Upper lobe of left lung (tissue), 6 donors: ENCODE data around the gene SLCO4A1. TPM values are rescaled to one million over a fixed set of nuclear protein-coding genes. Genes with fewer than 3 reads are reported as not detected.

Experiments
- ATAC-seq, 2 donors: fragments of 200-7000 bp; cut with Tn5 transposase; one replicate each; pipeline ENCODE4 v1.9.1; 2022; ENCODE audit warnings: mild to moderate bottlenecking in 2 of 2, moderate library complexity in 2 of 2; ENCODE audit not compliant: low FRiP score in 2 of 2
- DNase-seq, 2 donors: peaks; one replicate each; pipeline ENCODE4 v3.0.0-alpha.2; 2019 to 2020
- H3K27ac ChIP-seq, 4 donors: fragments of 200-600 bp; sonication (generic); one replicate each; pipeline ENCODE4 v1.5.1; 2016 to 2019
- H3K27me3 ChIP-seq, 4 donors: fragments of 200-600 bp; sonication (generic); one replicate each; pipeline ENCODE4 v1.5.1; 2017 to 2019
- H3K36me3 ChIP-seq, 4 donors: fragments of 200-600 bp; sonication (generic); one replicate each; pipeline ENCODE4 v1.5.1; 2016 to 2019
- H3K4me1 ChIP-seq, 4 donors: fragments of 200-600 bp; sonication (generic); one replicate each; pipeline ENCODE4 v1.5.1; 2018 to 2019
- H3K4me3 ChIP-seq, 4 donors: fragments of 200-600 bp; sonication (generic); one replicate each; pipeline ENCODE4 v1.5.1; 2017 to 2019; ENCODE audit warnings: mild to moderate bottlenecking in 2 of 4, moderate library complexity in 1 of 4
- H3K9me3 ChIP-seq, 4 donors: fragments of 200-600 bp; sonication (generic); one replicate each; pipeline ENCODE4 v1.5.1; 2018 to 2019
- CTCF ChIP-seq, 6 experiments: fragments of 450-650 bp in 4 of 6; fragments of 200-600 bp in 2 of 6; sonication (generic) in 2 of 6; IDR thresholded peaks; one replicate each; pipeline ENCODE4 v1.5.1; 2016 to 2019; ENCODE audit warnings: antibody characterized with exemption in 6 of 6
- EP300 ChIP-seq, 4 donors: sonication (generic); formaldehyde crosslinking; IDR thresholded peaks; one replicate each; pipeline ENCODE4 v1.5.1; 2017; ENCODE audit warnings: antibody characterized with exemption in 4 of 4, control low read depth in 2 of 4
- POLR2A ChIP-seq, 4 donors: fragments of 450-650 bp; IDR thresholded peaks; one replicate each; pipeline ENCODE4 v1.5.1; 2016 to 2017; ENCODE audit warnings: antibody characterized with exemption in 4 of 4, mild to moderate bottlenecking in 2 of 4
- POLR2AphosphoS5 ChIP-seq, 2 donors: sonication (generic); formaldehyde crosslinking; IDR thresholded peaks; one replicate each; pipeline ENCODE4 v1.5.1; 2017; ENCODE audit warnings: antibody characterized with exemption in 2 of 2
- WGBS, 2 donors: methylation state at CpG; one replicate each; pipeline ENCODE4 v1.1.5; 2017 to 2018; 5-methylcytosine and 5-hydroxymethylcytosine counted together
- total RNA-seq, 6 donors: library from RNA; depleted of rRNA in 4 of 6; stranded (reverse); fragments of >200 nt in 4 of 6; gene quantifications; one replicate each; pipeline versions ENCODE4 v1.1.0 to v1.2.1, GENCODE V29; 2016 to 2021
- donor health status: DM: no; HTN: no; CAD: no; lungs with moderate emphysema.
- donor health status: DM: no; HTN: yes; CAD: no; lungs with severe emphysema.

SLCO4A1 gene
- total RNA-seq, 6 donors from 2014 or later, result 39.9 to 86.7 (median 49.1) TPM

GRCh38 chr20:62716198-62716940 is 74.1 kb downstream of the SLCO4A1 start:
- DNase-seq (peak in 1 of 2 donors; percentile 60), ATAC-seq (peak in 1 of 2 donors; percentile 34)
- 72% methylated on average over 7 to 28 of the region's 30 CpGs for WGBS, 2 donors
- Histone ChIP-seq H3K36me3 (no peaks in the 10 kb centered on the region), H3K9me3 (peaks cover 0 to 11% (median 5%) of the 10 kb centered on the region in 4 donors), H3K27ac (no peak overlapping the region), H3K4me3 (no peak overlapping the region), H3K27me3 (no peaks in the 10 kb centered on the region), H3K4me1 (no peaks in the 10 kb centered on the region)
- no peak for TF ChIP-seq POLR2A (IDR thresholded peaks at IDR 0.05)

- TF ChIP-seq POLR2AphosphoS5 (IDR thresholded peaks at IDR 0.05), result no peak
- TF ChIP-seq POLR2A (IDR thresholded peaks at IDR 0.05), result no peak
- no peak for TF ChIP-seq CTCF (IDR thresholded peaks at IDR 0.05)
- TF ChIP-seq EP300 (IDR thresholded peaks at IDR 0.05), result no peak
- Histone ChIP-seq H3K9me3 (peaks cover 0 to 17% (median 7%) of the 10 kb centered on the region in 4 donors), H3K27ac (no peak overlapping the region), H3K4me1 (no peaks in the 10 kb centered on the region), H3K27me3 (no peaks in the 10 kb centered on the region), H3K4me3 (no peak overlapping the region), H3K36me3 (no peaks in the 10 kb centered on the region)
- ATAC-seq (peak in 1 of 2 donors; percentile 6), DNase-seq (no peak)
- 83 to 93% methylated on average over 1 to 11 of the region's 11 CpGs for WGBS, 2 donors
Measured at GRCh38 chr20:62716941-62717310, 74.6 kb downstream of the SLCO4A1 start.

GRCh38 chr20:62717933-62718332 is 75.6 kb downstream of the SLCO4A1 start:
- no peak for TF ChIP-seq POLR2A (IDR thresholded peaks at IDR 0.05)
- no peak for TF ChIP-seq POLR2AphosphoS5 (IDR thresholded peaks at IDR 0.05)
- no peak for TF ChIP-seq EP300 (IDR thresholded peaks at IDR 0.05)
- no peak for TF ChIP-seq CTCF (IDR thresholded peaks at IDR 0.05)
- DNase-seq, result peak in 1 of 2 donors; percentile 62
- H3K27ac ChIP-seq, result no peak overlapping the region
- H3K4me1 ChIP-seq, result no peaks in the 10 kb centered on the region
- H3K27me3 ChIP-seq, result no peaks in the 10 kb centered on the region
- 55 to 65% methylated on average over 18 of the region's 18 CpGs for WGBS, 2 donors
- H3K9me3 ChIP-seq, result peaks cover 0 to 19% (median 9%) of the 10 kb centered on the region in 4 donors
- no peak overlapping the region for H3K4me3 ChIP-seq
- no peak for ATAC-seq
- H3K36me3 ChIP-seq, result no peaks in the 10 kb centered on the region

- Histone ChIP-seq H3K27ac (no peak overlapping the region), H3K4me1 (peaks cover 0 to 1% (median 0%) of the 10 kb centered on the region in 4 donors), H3K36me3 (no peaks in the 10 kb centered on the region), H3K9me3 (peaks cover 0 to 19% (median 9%) of the 10 kb centered on the region in 4 donors), H3K4me3 (no peak overlapping the region), H3K27me3 (no peaks in the 10 kb centered on the region)
- peak in 1 of 2 donors; percentile 14 for DNase-seq
- TF ChIP-seq CTCF (IDR thresholded peaks at IDR 0.05) (no peak), EP300 (IDR thresholded peaks at IDR 0.05) (no peak), POLR2AphosphoS5 (IDR thresholded peaks at IDR 0.05) (no peak), POLR2A (IDR thresholded peaks at IDR 0.05) (no peak)
- 62 to 63% methylated on average over 12 of the region's 12 CpGs for WGBS, 2 donors
- ATAC-seq, result no peak
Measured at GRCh38 chr20:62718546-62718945, 76.2 kb downstream of the SLCO4A1 start.

GRCh38 chr20:62719250-62719935 is 77.1 kb downstream of the SLCO4A1 start:
- H3K27ac ChIP-seq, result no peak overlapping the region
- no peaks in the 10 kb centered on the region for H3K36me3 ChIP-seq
- DNase-seq, result no peak
- no peaks in the 10 kb centered on the region for H3K27me3 ChIP-seq
- WGBS, 2 donors, result 81 to 82% methylated on average over 12 of the region's 12 CpGs
- peaks cover 0 to 4% (median 0%) of the 10 kb centered on the region in 4 donors for H3K4me1 ChIP-seq
- H3K4me3 ChIP-seq, result no peak overlapping the region
- no peak for ATAC-seq
- peaks cover 0 to 17% (median 9%) of the 10 kb centered on the region in 4 donors for H3K9me3 ChIP-seq
- TF ChIP-seq POLR2AphosphoS5 (IDR thresholded peaks at IDR 0.05), result no peak
- no peak for TF ChIP-seq CTCF (IDR thresholded peaks at IDR 0.05)
- TF ChIP-seq POLR2A (IDR thresholded peaks at IDR 0.05), result no peak
- no peak for TF ChIP-seq EP300 (IDR thresholded peaks at IDR 0.05)
